ENCODE data around the gene CCSER2.
A peak's percentile ranks its signal among the peaks of the same experiment; 100 is the strongest.
"Not testable (repeated sequence)": the region's sequence is repeated elsewhere in the genome, so short reads cannot be mapped to it uniquely, and the experiment has no call there.

Gene CCSER2, protein sequence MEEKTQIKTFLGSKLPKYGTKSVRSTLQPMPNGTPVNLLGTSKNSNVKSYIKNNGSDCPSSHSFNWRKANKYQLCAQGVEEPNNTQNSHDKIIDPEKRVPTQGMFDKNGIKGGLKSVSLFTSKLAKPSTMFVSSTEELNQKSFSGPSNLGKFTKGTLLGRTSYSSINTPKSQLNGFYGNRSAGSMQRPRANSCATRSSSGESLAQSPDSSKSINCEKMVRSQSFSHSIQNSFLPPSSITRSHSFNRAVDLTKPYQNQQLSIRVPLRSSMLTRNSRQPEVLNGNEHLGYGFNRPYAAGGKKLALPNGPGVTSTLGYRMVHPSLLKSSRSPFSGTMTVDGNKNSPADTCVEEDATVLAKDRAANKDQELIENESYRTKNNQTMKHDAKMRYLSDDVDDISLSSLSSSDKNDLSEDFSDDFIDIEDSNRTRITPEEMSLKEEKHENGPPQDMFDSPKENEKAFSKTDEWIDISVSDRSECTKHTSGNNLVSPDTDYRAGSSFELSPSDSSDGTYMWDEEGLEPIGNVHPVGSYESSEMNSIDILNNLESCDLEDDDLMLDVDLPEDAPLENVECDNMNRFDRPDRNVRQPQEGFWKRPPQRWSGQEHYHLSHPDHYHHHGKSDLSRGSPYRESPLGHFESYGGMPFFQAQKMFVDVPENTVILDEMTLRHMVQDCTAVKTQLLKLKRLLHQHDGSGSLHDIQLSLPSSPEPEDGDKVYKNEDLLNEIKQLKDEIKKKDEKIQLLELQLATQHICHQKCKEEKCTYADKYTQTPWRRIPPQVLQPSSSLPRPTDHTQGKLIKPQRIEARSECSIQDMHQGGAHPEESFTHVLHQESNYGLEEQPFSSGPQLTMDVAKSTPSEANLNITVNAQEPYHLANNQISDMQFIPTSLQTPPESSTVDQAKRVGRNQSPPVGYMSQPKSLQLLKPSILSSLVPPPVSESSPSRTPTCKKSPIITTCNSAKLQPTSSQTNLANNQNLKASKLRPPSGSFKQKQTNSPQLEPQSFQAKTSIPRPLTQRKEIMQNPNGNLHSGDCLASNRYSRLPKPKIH

DNA sequence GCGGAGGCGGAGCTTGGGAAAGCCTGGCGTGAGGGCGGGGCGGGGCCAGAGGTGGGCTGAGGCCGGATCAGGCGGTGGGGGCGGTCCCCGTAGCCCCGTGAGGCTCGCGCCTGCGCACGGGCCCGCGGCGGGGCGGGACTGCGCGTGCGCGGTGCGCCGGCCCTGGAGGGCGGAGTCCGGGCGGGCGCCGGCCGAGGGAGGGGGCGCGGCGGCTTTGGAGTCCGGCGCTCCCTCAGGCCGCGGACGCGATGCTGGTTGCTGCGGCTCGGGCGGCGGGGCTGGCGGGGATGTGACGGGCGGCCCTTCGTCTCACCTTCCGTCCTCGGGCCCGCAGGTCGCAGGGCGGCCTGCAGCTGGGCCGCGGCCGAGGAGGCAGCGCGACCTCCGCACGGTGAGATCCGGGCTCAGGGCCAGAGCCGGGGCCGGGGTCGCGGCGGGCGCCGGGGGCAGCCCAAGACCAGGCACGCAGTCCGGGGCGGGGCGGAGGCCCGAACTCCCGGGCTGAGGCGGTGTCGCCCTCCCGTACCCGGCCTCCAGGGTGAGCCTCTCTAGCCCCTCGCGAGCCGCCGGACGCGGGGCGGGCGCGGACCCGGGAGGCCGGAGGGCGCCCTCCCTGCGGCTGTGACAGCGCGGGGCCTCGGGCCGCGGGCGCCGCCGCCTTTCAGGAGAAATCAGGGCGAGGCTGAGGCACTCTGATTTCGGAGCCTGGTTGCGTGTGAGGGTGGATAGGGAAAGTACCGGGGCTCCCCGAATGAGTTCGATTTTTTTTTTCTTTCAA lies at the start of gene CCSER2:
TSS of gene CCSER2 (plus strand) at position 172 of the 778 bp plus-strand sequence. CDS start 42,464 bp downstream, outside the sequence.
- peaks cover 9% of the 10 kb centered on the region for H3K27me3 Mint-ChIP-seq (ENCODE audit: low read depth)
- H3K9me3 Mint-ChIP-seq: no peaks in the 10 kb centered on the region
- H3K36me3 Mint-ChIP-seq (ENCODE audit: low read depth): peaks cover 6% of the 10 kb centered on the region
- peak within 1 kb of the TSS; percentile 88 for H3K4me3 Mint-ChIP-seq
- peaks cover 33% of the 10 kb centered on the region for H3K4me1 Mint-ChIP-seq (ENCODE audit: low read depth)
- peak within 1 kb of the TSS; percentile 94 for H3K27ac Mint-ChIP-seq

DNA sequence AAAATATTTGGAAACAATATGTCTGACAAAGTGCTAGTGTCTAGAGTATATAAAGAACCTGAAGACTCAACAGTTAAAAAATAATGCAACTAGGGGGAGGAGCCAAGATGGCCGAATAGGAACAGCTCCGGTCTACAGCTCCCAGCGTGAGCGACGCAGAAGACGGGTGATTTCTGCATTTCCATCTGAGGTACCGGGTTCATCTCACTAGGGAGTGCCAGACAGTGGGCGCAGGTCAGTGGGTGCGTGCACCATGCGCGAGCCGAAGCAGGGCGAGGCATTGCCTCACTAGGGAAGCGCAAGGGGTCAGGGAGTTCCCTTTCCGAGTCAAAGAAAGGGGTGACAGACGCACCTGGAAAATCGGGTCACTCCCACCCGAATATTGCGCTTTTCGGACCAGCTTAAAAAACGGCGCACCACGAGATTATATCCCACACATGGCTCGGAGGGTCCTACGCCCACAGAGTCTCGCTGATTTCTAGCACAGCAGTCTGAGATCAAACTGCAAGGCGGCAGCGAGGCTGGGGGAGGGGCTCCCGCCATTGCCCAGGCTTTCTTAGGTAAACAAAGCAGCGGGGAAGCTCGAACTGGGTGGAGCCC lies 48.4 kb upstream of the CCSER2 start:
- H3K36me3 Mint-ChIP-seq (ENCODE audit: low read depth); H3K4me3 Mint-ChIP-seq; H3K9me3 Mint-ChIP-seq; H3K4me1 Mint-ChIP-seq (ENCODE audit: low read depth); H3K27ac Mint-ChIP-seq: not testable (repeated sequence)
- peaks cover 40% of the 10 kb centered on the region for H3K27me3 Mint-ChIP-seq (ENCODE audit: low read depth)

DNA sequence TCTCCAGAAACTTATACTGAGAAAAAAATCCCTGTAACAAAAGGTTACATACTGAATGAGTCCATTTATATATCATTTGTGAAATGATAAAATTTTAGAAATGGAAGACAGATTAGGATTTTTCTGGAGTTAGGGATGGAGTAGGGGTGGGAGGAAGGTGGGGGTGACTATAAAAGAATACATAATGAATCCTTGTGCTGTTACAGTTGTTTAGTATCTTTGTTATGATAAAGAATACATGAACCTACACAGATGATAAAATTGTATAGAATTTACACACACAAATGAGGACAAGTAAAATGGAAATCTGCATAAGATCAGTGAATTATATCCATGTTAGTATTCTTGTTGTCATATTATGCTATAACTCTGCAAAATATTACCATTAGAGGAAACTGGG lies 41.7 kb upstream of the CCSER2 start:
- Mint-ChIP-seq H3K9me3 (no peaks in the 10 kb centered on the region), H3K27me3 (ENCODE audit: low read depth) (peaks cover 31% of the 10 kb centered on the region), H3K36me3 (ENCODE audit: low read depth) (no peaks in the 10 kb centered on the region), H3K4me1 (ENCODE audit: low read depth) (peaks cover 6% of the 10 kb centered on the region), H3K4me3 (no peak overlapping the region), H3K27ac (no peak overlapping the region)

DNA sequence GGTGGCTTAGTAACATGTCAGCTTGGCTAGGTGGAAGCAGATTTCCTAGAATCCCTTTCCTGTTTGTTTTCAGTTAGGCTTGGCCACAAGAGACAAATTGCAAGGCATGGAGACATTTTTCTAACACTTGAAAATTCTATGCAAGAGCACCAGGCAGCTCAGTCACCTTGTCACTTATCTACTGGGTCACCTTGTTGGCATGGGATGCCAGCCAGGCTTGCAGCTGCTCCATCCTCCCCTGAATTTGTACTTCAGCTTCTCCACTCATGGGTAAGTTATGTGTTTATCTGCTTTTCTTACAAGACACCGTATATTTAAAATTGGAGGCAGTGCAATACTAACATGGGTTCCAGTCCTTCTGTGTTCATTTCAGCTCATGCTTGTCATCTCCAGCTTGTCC lies 40.2 kb upstream of the CCSER2 start:
- no peak overlapping the region for H3K4me3 Mint-ChIP-seq
- peaks cover 31% of the 10 kb centered on the region for H3K27me3 Mint-ChIP-seq (ENCODE audit: low read depth)
- H3K4me1 Mint-ChIP-seq (ENCODE audit: low read depth): peaks cover 6% of the 10 kb centered on the region

DNA sequence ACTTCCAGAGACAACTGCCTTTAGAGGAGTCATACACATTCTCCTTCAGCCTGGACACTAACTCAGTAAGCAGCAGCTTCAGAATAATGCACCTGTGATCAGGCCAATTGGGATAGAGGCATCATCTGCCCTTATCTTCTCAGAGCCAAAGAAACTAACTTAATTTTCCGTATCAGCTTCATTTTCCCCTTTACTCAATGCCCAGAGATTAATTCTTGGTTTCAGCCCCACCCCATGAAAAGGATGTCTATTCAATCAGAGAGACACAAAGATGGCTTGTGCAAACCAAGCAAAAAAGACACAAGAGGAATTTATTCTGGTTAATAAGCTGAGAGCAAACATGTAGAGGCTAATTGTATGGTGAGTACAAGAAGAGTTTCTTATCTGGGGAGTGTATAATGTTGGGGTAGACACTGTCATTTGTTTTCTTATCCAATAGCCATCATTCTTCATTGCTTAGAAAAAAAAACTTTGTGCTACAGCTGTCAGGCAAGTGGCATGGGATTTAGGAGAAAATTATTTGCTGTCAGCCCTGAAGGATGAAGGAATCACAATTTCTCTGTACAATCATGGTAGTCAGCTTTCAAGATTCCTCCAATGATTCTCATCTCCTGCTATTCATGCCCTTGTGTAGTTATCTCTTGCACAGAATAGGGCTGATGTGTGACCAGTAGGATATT lies 38.7 kb upstream of the CCSER2 start:
- Mint-ChIP-seq H3K4me1 (ENCODE audit: low read depth) (peaks cover 19% of the 10 kb centered on the region), H3K27me3 (ENCODE audit: low read depth) (peaks cover 31% of the 10 kb centered on the region), H3K9me3 (no peaks in the 10 kb centered on the region), H3K27ac (no peak overlapping the region), H3K4me3 (no peak overlapping the region), H3K36me3 (ENCODE audit: low read depth) (no peaks in the 10 kb centered on the region)

More for the DNA sequence above, 40.2 kb upstream of the CCSER2 start:
- Mint-ChIP-seq H3K36me3 (ENCODE audit: low read depth) (no peaks in the 10 kb centered on the region), H3K27ac (no peak overlapping the region), H3K9me3 (no peaks in the 10 kb centered on the region)

DNA sequence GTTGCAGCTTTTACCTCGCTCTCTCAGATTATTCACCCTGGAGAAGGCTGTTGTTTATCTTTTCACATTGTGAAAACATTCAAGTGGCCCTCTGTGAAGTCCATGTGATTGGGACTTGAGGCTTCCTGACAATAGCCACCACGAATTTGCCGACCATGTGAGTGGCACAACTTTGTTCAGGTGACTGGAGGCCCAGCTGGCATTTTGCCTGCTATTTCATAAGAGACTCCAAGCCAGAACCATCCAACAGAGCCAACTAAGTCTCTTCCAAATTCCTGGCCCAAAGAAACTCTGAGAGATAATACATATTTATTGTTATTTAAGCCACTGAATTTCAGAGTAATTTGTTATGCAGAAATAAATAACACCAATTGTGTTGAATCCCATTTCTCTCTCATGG lies 38.2 kb upstream of the CCSER2 start:
- H3K4me3 Mint-ChIP-seq: no peak overlapping the region

DNA sequence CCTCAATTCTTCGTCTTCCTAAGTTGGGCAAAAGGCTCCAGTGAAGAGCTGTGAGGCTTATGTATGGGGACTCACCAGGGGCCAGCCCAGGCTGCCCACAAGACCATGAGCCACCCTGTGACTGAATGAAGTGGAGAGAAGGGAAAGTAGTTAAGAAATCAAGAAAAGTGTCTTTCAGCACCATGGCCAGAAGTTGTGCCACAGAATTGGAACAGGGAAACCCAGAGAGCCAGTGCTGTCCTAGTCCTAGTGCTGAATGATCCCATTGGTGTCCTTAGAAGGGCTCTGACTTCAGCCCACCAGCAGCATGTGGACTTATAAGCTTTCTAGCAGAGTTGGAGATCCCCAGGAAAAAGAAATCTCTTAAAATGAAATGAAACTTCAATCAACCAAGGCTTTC lies 37.0 kb upstream of the CCSER2 start:
- Mint-ChIP-seq H3K36me3 (ENCODE audit: low read depth) (no peaks in the 10 kb centered on the region), H3K4me3 (no peak overlapping the region), H3K27ac (no peak overlapping the region), H3K27me3 (ENCODE audit: low read depth) (peaks cover 31% of the 10 kb centered on the region), H3K9me3 (no peaks in the 10 kb centered on the region), H3K4me1 (ENCODE audit: low read depth) (peaks cover 22% of the 10 kb centered on the region)

More for the DNA sequence above, 38.2 kb upstream of the CCSER2 start:
- Mint-ChIP-seq H3K27ac (no peak overlapping the region), H3K27me3 (ENCODE audit: low read depth) (peaks cover 31% of the 10 kb centered on the region), H3K4me1 (ENCODE audit: low read depth) (peaks cover 22% of the 10 kb centered on the region), H3K9me3 (no peaks in the 10 kb centered on the region), H3K36me3 (ENCODE audit: low read depth) (no peaks in the 10 kb centered on the region)

DNA sequence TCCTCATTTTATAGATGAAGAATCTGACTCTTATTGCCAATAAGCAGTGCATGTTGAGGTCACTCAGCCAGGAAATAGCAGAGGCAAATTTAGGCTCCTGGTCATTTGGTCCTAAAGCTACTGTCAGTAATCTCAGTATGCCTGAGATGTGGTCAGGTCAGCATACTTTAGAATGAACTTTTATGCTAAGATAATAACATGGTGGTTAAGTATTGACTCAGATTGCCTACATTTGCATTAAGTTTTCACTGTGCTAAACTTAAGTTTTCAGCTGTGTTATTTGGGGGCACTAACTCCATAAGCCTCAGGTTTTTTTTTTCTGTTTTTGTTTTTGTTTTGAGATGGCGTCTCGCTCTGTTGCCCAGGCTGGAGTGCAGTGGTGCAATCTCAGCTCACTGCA lies 35.9 kb upstream of the CCSER2 start:
- H3K27me3 Mint-ChIP-seq (ENCODE audit: low read depth): peaks cover 29% of the 10 kb centered on the region
- H3K36me3 Mint-ChIP-seq (ENCODE audit: low read depth): no peaks in the 10 kb centered on the region
- H3K4me1 Mint-ChIP-seq (ENCODE audit: low read depth): peaks cover 23% of the 10 kb centered on the region
- H3K27ac Mint-ChIP-seq: no peak overlapping the region
- no peaks in the 10 kb centered on the region for H3K9me3 Mint-ChIP-seq
- H3K4me3 Mint-ChIP-seq: no peak overlapping the region

DNA sequence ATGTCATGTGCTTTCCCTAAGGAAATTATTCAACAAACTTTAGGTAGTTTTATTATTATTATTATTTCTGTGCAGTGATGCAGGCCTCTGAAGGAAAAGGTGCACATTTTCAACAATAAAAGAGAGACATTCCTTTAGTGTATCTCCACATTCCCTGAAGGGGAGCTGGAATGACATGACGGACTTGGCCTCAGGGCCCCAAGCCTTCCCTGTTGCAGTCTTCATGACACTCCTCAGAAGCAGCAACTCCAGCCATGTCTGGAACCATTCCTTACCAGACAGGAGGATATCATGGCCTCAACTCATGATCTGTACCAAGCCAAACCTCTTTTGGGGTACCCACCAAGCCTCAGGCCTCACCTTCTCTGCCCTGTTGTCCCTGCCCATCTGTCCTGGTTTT lies 35.2 kb upstream of the CCSER2 start:
- no peak overlapping the region for H3K4me3 Mint-ChIP-seq
- no peaks in the 10 kb centered on the region for H3K9me3 Mint-ChIP-seq
- no peaks in the 10 kb centered on the region for H3K36me3 Mint-ChIP-seq (ENCODE audit: low read depth)
- no peak overlapping the region for H3K27ac Mint-ChIP-seq
- peaks cover 27% of the 10 kb centered on the region for H3K27me3 Mint-ChIP-seq (ENCODE audit: low read depth)
- H3K4me1 Mint-ChIP-seq (ENCODE audit: low read depth): peaks cover 19% of the 10 kb centered on the region

DNA sequence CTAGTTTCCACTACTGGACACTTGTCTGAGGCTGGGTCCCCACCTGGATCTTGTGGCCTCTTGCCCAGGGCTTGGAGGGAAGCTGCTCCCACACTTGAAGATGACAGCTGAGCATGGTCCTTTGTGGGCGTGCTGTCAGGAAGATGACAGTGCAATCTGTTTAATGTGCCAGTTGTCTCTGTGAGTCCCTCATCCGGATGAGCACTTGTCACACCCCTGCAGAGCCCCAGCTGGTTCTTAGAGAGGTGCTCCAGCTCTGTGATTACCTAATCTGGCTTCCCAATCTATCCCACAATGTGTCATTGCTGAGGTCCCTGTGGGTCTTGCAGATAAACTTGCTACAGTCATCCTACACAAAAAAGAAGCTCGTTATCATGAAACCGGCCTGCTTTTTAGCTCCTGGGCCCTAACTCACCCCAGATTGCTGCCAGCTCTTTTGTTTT lies 34.8 kb upstream of the CCSER2 start:
- Mint-ChIP-seq H3K36me3 (ENCODE audit: low read depth) (no peaks in the 10 kb centered on the region), H3K4me1 (ENCODE audit: low read depth) (peaks cover 19% of the 10 kb centered on the region), H3K9me3 (no peaks in the 10 kb centered on the region), H3K27ac (no peak overlapping the region), H3K4me3 (no peak overlapping the region), H3K27me3 (ENCODE audit: low read depth) (peaks cover 27% of the 10 kb centered on the region)

DNA sequence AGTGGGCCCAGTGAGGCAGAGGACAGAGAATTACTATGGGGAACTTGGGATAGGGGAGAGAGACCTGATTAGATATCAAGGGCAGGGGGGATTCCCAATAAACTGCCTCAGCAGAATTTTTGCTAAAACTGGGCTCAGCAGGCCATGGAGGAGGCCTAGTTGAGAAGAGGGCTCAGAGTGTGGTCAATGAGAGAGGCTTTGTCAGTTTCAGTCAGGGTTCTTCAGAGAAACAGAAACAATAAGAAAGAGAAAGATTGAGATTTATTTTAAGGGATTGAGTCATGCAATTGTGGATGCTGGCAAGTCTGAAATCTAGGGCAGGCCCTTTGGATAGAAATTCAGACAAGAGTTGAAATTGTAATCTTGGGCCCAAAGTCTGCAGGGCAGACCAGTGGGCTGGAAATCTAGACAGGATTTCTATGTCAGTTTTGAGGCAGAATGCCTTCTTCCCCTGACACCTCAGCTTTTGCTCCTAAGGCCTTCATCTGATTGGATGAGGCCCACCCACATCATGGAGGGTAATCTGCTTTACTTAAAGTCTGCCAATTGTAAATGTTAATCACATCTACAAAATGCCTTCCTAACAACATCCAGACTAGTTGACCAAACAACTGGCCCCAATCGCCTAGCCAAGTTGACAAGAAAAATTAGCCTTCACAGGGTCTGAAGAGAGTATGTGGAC lies 33.5 kb upstream of the CCSER2 start:
- Mint-ChIP-seq H3K36me3 (ENCODE audit: low read depth) (no peaks in the 10 kb centered on the region), H3K27ac (no peak overlapping the region), H3K27me3 (ENCODE audit: low read depth) (peaks cover 16% of the 10 kb centered on the region), H3K4me1 (ENCODE audit: low read depth) (peaks cover 19% of the 10 kb centered on the region), H3K4me3 (no peak overlapping the region), H3K9me3 (no peaks in the 10 kb centered on the region)

DNA sequence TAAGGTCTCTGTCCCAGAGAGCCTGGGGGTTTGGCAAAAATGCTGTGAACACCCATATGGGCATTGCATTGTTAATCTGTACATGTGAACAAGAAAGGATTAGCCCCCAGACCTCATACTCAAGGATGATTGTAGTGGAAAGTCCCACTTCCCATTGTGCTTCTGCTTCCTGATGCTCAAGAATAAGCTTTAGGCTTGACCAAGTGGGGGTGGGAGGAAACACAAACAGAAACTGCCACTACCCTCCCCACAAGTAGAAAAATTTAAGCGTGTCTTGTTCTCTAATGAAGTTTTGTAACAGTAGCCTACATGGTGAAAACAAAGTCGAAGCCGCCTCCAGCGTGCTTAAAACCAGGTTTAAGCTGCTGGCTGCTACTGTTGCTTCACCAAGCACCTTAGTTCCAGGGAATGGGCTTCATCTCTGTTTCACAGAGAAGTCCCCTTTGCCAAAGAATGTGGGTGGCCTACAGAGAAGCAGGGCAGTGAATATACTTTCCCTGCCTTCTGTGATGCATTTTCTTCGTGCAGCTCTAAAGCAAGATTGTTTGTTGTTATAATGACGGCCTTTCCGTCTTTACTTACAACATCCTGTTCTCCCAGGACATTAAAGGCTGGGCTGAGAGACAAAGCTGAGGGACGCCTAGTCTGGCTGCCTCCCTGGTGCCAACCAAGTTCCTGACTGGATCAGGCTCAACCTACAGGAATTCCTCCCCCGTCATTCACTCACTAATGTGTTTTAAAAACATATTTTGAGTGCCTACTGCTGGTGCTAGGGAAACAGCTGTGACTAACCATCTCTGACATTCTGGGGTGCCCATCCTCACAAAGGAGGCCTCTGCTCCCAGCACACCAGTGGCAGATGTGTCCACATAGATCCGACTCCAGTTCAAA lies 32.1 kb upstream of the CCSER2 start:
- Mint-ChIP-seq H3K27ac (no peak overlapping the region), H3K27me3 (ENCODE audit: low read depth) (peaks cover 6% of the 10 kb centered on the region), H3K4me3 (no peak overlapping the region), H3K4me1 (ENCODE audit: low read depth) (peaks cover 18% of the 10 kb centered on the region), H3K36me3 (ENCODE audit: low read depth) (no peaks in the 10 kb centered on the region), H3K9me3 (no peaks in the 10 kb centered on the region)
